TTC549 (cell line): ENCODE data around the gene PAQR5.
"Not testable (repeated sequence)": the region's sequence is repeated elsewhere in the genome, so short reads cannot be mapped to it uniquely, and the experiment has no call there.

Experiments
- FAIRE-seq: peaks from 2 replicates; lab custom pipeline; 2012; peaks lifted over from hg19 to GRCh38; lab: Jason Lieb, UNC

The PAQR5 gene, protein sequence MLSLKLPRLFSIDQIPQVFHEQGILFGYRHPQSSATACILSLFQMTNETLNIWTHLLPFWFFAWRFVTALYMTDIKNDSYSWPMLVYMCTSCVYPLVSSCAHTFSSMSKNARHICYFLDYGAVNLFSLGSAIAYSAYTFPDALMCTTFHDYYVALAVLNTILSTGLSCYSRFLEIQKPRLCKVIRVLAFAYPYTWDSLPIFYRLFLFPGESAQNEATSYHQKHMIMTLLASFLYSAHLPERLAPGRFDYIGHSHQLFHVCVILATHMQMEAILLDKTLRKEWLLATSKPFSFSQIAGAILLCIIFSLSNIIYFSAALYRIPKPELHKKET

DNA sequence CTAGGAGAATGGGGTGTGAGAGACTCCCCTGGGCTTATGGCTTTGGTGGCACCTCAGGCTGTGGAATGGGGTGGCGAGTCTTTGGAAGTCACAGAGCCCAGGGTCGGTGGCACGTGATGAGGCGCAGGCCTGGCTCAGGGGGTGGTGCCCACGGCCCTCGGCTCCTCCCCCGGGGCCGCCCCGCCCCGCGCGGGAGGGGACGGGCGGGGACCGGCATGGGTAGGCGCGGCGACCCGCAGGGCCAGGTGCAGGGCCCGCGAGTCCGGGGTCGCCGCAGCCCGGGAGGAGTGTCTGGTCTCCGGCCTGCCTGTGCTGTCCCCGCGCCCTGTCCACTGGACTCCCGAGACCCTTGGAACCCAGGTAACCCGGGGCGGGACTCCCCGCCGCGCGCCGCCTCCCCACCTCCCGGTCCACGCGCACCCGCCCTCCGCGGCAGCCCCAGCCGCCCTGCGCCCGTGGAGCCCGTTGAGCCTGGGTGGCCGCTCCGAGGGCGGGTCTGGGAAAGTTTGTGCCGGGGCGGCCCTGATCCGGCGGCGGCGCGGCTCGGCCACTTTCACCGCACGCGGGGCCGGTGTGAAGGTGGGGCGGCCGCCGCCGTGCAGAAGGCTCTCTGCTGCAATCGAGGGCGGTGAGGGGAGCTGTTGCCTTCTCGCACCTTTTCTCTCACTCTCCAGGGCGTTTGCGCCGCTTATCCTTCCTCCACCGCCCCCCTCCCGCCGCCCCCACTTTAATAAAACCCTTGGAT is at the start of gene PAQR5:
PAQR5 (plus strand) TSS at position 216 of the 745 bp plus-strand sequence. CDS start 61,169 bp downstream, outside the sequence.
- no peak for FAIRE-seq

DNA sequence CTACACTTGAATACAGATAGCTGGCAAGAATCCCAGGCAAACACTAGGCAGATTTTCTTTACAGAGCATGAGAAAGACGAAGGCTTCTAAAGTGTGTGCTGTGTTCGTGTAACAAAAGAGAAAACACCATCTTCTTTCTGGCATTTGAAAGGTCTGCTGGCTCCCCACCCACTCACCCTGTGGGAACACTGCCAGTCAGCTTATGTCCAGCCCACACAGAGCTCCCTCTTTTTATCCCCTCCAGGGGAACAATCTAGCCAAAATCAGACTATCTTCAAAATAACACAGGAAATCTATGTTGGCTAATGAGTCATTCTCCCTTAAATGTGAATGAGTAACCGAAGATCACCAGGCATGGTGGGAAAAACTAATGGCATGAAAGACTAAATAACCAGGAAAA is 45.6 kb upstream of the PAQR5 start:
- no peak for FAIRE-seq

DNA sequence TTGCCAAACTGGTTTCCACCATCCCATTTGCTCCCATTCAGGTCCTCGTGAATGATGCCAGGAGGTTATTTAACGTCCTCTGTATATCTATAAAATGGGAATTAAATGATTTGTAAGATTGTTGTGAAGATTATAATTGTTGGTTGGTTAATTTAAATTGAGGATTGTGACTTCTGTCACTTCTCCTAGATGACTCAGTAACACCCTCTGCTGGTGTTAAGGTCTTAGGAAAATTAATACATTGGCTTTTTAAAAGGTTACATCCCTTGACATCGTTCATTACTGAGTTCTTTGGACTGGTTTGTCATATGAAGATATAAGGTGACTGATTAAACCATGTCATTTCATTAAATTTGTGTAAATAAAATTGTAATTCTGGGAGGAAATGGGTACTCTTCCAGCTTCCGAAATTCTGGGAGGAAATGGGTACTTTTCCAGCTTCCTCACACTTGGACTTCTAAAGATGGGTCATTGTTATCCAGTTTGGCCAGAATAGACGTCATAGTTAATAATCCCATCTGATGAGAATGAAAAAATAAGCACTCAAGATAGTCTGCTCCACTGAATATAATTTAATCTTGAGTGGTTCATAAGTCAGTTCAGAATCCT is 33.3 kb upstream of the PAQR5 start:
- FAIRE-seq, result peak; percentile 32

DNA sequence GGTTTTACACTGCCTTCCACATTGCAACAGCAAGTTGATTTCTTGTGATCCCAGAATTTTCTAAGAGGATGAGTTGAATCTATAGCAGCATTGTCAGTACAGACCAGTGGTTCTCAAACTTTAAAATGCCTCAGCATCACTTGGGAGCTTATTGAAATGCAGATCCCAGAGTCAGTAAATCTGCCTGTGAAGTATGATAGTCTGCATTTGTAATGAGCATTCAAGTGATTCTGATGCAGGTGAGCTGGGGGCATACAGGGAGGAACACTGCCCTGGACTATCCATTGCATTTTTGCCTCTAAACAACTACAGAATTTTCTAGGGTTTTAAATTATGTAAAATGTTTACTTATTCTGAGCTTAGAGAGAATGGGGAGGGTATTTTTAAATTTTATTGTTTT is 27.5 kb upstream of the PAQR5 start:
- no peak for FAIRE-seq

DNA sequence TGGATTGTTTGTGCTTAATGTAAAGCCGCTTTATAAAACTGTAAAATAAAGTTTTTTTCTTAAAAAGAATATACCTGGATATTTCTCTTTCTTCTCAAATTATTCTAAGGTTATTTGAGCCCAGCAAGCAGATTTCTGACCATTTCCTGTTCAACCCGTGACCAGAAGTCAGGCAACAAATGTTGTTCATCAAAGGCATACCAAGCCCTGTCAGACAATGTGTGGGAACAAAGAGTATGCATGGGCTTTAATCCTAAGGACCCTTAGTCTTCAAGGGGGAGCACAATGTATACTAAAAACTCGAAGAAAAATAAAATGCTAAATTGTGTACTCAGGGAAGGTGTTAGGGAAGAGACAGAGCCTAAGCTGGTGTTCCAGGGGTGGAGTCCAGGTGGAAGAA is 26.6 kb upstream of the PAQR5 start:
- no peak for FAIRE-seq

DNA sequence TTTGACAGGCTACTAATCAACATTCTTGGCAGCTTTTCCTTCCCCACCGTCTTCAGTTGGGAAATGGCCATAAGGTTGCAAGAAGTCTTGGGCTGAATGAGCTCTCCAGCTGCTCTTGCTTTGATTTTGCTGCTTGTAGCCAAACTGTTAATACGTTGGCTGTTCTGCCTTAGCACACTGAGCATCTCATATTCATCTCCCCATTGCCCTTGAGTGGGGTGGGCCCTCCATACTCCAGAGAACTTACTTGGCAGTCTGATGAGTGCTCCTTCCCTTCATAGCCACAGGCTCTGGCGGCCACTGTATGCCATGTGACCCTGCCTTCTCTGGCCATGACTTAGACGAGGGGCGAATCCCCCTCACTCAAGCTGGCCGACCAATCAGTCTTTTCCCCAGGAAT is 25.8 kb upstream of the PAQR5 start:
- FAIRE-seq, result no peak

DNA sequence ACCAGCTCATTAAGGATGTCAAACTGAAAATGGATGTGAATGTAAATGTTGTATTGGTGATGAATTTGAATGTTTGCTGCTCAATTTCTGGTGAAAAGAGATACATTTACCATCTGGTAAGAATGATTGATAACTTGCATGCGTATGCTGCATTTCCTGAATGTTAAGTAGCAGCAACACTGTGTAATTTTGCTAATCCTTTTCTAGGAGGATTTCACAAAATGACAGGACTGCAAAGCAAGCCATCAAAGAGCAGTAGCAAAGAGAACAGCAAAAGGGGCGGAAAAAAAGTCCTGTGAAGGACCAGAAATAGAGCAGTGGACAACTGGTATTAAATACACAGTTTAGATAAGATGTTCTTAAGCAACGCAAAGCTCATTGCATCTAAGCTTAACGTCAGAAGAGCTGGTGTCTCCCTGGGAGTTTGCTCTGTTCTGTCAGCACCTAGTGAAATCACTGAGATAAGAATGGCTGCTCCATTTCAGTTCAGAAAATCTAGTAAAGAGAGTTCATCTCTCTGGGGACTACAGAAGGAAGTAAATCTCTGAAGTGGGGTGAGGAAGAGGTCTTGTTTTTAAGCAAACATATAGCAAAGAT is 23.5 kb upstream of the PAQR5 start:
- no peak for FAIRE-seq

DNA sequence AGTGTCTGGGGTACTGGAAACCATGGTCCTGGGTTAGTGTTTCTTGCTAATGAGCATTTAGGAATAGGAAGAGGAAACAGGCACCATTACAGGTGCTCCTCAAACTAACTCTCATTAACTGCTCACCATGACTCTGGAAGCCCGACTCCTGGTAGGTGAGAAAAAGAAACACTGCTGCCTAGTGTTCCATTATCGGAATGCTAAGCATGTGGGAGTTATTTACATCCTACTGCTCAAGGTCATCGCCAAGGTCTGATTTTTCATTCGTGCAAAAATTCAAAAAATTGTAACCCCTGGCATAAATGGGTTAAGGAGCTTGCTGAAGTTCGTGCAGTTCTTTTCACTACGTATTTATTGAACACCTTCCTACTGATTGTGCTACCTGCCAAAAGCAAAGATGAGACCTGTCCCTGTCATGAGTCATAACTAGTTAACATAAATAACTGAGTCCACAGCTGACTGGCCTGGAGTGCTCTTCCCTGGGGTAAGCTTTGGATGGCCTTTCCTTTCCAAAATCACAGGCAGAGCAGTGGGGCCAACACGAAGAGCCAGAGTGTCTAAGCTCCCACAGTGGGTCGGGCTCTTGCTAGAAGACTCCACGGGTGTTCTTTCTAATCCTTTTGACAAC is 22.7 kb upstream of the PAQR5 start:
- no peak for FAIRE-seq

DNA sequence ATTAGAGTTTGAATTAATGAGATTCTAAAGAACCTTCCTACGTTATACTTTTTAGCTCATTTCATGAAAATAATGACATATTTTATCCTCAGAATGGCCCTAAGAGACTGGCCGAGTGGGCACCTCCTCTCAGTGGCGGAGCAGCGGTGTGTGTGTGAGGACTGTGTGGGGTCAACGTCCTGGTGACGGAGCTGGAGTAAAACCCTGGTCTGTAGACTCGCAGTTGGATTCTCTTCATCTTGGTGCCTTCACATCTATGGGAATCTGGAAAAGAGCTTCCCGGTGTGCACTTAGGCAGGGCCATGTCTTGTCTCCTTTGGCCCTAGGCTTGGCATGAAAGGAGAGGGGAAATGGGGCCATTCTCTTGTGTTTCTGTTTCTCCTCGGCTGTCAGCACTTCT is 21.4 kb upstream of the PAQR5 start:
- no peak for FAIRE-seq

DNA sequence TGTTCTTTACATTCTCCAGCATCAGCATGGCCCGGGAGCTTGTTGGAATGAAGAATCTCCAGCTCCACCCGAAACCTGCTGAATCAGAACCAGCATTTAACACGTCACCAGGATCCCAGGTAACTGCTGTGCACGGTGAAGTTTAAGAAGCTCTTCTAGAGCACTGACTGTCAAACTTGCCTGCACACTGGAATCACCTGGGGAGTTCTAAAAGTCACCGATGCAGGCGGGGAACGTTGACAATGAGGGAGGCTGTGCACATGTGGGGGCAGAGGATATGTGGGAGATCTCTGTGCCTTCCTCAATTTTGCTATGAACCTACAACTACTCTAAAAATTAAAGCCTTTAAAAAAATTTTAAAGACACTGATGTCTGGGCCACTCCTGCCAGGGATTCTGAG is 19.1 kb upstream of the PAQR5 start:
- no peak for FAIRE-seq

DNA sequence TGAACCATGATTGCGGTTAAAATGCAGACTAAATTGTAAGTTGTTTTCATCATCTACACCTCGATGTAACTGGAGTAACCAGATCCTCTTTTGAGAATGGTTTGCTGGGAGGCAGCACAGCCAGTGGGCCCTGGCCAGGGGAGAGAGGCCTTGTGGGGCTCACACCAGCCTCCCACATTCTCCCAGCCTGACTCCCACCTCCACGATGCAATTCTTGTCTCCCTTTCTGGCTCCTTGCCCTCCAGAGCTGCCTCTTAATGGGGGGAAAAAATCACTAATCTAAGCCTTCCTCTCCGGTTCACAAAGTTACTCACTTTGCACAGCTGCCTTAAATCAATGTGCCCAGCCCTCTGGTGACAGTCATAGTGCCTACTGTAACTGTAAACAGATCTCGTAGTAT is 17.9 kb upstream of the PAQR5 start:
- no peak for FAIRE-seq

DNA sequence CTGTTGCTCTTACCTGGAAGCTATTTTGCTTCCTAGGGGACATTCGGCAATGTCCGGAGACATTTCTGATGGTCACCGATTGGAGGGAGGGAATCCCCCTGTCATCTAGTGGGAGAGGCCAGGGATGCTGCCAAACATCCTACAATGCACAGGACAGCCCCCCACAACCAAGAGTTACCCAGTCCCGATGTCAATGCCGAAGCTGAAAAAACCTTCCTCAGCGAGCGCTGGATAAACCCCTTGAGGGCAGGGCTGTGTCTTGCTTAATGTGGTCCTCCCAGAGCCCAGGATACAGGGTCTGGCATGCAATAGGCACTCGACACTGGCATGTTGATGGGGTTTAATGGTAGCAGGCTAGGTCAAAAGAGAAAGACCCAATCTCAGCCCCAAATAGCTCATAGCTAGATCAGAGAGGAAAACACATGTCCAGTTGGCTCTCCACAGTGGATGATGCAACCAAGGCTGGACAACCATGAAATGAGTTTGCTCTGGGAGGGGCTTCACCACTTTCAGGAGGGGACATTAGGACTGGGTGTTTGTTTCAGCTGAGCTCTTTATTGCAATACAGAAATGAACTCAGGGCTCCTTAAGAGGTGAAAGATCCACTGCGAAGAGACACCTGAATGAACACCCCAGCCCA is 16.5 kb upstream of the PAQR5 start:
- no peak for FAIRE-seq

DNA sequence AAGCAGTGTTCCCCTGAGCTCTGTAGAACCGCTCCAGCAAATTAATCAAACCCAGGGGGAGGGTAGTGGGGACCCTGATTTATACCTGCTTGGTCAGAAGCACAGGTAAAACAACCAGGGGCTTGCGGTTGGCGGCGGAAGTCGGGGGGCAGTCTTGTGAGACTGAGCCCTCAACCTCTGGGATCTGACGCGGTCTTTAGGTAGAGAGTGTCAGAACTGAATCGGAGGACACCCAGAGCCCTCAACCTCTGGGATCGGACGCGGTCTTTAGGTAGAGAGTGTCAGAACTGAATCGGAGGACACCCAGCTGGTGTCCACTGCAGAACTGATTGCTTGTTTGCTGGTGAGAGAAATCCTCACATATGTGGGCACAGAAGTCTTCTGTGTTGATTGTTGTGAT is 12.9 kb upstream of the PAQR5 start:
- FAIRE-seq, result no peak

DNA sequence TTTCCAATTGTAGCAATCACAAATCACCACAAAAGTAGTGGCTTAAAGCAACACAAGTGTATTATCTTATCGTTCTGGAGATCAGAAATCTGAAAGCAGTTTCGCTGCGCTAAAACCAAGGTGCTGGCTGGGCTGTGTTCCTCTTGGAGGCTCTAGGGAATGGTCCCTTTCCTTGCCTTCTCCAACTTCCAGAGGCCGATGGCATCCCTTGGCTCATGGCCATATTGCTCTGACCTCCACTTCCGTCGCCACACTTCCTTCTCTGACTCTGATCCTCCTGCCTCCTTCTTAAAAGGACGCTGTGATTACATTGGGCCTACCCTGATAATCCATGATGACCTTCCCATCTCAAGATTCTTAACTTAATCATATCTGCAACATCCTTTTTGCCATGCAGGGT is 10.7 kb upstream of the PAQR5 start:
- no peak for FAIRE-seq

DNA sequence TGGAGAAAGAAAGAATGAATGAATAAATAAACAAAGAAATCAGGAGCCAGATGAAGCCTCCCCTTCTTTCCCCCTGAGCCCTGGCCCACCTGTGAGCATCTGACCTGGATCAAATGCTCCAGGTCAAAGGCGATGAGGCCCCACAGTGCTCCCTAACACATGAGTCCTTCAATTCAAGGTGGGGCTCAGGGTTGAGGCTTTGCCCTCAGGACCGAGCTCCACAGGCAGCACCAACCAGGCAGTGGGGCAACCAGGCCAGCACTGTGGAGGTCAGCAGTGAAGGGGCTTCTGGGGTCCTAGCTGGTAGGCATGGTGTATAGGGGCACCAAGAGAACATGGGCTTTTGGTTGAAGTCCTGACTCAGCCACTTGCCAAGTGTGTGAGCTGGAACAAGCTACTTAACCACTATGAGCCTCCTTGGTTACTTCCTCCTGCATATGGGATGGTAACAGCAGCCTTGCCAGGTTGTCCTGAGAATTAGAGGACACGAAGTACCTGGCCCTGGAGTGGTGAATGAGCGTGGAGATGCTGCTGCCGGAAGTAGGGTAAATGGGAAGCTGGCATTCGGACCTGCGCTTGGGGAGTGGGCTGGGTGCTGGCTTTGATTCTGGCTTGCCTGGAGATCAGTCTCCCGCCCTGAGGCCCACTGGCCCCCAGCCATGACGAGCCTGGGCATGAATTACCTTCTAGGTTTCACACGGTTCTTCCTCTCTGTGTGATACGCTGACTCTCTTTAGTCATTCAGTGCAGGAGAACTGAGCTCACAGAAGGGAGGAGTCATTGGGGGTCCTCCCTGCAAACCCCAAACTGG is 10.0 kb upstream of the PAQR5 start:
- FAIRE-seq, result no peak

DNA sequence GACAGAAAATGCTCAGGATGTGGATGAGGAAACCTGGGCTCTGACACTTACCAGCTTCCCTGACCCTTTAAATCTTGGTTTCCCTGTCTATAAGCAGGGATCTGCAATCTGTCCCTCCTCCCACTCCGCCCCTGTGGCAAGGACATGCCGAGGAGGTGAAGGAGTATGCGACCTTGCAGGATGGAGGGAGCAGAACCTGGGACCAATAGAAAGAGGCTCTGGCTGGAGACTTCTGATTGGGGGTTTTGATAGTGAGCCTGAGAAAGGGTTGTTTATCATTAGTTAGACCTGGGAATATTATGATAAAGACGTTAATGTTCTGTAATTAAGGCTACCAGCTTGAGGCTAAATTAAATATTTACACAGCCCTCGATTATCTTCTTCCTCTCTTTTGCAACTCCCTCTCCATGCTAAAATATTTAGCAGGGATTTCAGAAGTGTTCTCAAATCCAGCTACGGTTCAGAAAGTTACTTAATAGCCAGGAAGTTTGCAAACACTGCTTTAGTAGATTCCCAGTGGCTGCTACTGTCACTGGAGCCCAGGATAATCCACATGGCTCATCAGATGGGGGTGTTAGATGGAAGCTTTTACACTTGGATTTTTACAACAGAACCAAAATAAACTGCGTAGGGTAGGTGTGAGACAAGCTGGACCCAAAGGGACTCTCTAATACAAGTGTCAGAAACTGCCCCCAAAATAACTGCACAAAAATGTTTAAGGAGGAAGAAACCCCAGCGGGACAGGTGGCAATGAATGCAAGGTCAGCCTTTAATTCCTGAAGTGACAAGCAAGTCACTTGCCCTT is 9.2 kb upstream of the PAQR5 start:
- no peak for FAIRE-seq

DNA sequence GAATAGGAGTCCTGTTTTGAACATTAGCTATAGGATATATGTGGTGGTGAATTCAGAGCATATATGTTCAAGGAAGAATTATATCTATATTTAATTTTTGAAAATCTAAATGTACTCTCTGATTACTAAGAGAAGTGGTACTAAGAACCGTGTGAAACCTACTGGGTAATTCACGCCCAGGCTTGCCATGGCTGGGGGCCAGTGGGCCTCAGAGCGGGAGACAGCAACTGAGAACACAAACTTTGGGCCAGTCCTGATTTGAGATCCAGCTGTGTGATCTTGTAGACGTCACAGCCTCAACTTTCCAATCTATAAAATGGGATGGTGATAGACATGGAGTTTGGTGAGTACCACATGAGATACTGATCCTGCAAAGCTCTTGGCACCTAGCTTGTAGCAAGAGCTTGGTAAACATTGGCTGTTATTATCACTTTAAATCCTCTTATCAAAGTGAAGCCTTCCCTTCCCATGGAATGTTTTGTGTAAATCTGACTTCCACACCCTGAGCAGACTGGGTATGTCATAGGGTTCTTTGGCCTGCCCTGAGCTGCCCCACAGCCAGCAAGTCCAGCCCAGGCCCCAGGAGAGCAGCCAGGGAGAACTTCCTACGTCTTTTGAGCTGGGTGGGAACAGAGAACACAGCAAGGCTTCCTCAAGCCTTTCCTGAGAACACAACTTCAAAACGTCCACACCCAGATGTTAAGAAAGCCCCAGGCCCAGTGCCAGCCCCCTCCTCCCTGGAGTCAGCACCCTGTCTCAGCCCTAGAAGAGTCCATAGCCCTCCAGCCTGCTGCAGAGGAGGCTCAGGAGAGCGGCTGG is 8.2 kb upstream of the PAQR5 start:
- FAIRE-seq, result no peak

DNA sequence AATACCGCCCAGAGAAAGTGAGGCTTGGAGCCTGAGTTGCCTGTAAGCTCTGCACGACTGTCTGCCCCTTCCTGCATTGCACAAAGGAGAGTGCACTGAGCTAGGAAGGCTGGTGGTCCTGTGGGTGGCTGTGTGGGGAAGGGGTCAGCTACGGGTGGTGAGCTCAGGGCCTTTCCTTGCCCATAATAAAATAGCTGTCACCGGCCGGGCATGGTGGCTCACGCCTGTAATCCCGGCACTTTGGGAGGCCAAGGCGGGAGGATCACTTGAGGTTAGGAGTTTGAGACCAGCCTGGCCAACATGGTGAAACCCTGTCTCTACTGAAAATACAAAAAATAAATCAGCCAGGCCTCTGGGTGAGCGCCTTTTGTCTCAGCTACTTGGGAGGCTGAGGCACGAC is 7.1 kb upstream of the PAQR5 start:
- not testable (repeated sequence) for FAIRE-seq

DNA sequence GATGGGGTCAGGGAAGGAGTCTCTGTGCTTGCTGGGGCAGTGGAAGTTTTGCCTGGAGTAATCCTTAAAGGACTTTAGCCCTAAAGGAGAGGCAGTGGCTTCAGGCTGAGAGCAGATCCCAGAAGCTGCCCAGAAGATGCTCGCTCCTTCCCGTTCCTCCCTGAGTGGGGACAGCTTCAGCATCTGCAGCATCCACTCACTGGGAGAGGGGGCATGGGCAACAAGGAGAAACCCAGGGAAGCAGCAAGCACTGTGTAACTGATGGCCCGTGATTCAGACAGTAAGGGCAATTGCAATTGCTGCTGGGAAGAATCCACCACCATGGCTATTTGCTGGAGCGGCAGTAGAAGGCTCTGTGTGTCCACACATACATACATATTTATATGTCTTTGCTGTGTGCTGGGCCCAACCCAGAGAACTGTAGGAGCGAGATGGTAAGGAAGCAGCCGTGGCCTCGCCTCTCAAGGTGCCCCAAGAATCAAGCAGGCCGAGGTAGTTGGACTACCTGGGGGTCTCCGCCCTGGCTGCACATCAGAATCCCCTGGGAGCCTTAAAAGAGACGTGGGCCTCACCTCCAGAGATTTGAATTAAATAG is 5.8 kb upstream of the PAQR5 start:
- FAIRE-seq, result no peak
